ENCODE measurements around the gene EPS8L1.

The EPS8L1 gene

DNA sequence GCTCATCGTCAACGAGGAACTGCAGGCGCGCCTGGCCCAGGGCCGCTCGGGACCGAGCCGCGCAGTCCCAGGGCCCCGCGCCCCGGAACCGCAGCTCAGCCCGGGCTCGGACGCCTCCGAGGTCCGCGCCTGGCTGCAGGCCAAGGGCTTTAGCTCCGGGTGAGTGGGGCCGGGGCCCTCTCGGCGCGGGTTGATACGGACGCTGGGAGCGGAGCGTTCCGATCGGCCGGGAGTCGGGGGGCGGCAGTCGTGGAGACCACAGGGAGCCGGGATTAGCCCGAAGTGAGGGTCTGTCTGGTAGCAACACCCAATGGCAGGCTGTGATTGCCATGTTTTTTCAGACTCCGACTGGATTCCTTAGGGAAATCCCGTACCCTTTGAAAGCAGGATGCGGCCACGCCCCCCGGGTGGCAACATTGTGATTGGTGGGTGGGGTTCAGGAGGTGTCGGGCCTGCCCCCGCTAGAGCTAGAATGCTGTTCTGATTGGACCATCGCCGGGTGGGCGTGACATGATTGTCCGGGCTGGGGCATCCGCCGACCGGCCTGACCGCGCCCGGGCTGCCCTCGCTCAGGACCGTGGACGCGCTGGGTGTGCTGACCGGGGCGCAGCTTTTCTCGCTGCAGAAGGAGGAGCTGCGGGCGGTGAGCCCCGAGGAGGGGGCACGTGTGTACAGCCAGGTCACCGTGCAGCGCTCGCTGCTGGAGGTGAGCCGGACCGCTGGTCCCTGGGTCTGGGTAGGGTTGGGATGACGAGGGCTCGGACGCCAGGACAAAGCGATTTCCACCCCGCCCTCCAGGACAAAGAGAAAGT is 11.3 kb downstream of the EPS8L1 start:
- H3K4me3 ChIP-seq (ENCODE audit: low read length), result peak overlapping the region; percentile 64
- peak; percentile 81 for DNase-seq (ENCODE audit: low read depth)
- TF ChIP-seq, protein P1, sequence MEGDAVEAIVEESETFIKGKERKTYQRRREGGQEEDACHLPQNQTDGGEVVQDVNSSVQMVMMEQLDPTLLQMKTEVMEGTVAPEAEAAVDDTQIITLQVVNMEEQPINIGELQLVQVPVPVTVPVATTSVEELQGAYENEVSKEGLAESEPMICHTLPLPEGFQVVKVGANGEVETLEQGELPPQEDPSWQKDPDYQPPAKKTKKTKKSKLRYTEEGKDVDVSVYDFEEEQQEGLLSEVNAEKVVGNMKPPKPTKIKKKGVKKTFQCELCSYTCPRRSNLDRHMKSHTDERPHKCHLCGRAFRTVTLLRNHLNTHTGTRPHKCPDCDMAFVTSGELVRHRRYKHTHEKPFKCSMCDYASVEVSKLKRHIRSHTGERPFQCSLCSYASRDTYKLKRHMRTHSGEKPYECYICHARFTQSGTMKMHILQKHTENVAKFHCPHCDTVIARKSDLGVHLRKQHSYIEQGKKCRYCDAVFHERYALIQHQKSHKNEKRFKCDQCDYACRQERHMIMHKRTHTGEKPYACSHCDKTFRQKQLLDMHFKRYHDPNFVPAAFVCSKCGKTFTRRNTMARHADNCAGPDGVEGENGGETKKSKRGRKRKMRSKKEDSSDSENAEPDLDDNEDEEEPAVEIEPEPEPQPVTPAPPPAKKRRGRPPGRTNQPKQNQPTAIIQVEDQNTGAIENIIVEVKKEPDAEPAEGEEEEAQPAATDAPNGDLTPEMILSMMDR (conservative IDR thresholded peaks at IDR 0.05; ENCODE audit: low read depth, low read length), result no peak

DNA sequence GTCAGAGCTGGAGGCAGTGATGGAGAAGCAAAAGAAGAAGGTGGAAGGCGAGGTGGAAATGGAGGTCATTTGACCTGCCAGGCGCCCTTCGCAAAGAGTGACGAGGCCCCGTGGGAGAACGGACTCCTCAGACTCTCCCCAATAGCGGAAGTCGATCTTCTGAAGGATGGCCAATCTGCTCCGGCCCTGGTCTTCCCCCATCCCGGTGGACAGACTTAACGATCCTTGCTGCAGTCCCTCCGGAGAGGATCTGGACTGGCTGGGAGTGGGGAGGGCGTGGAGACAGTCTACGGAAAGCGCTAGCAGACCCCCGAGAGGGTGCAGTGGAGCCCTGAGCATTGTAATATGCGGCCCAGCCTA is 11.9 kb downstream of the EPS8L1 start:
- TF ChIP-seq, protein P1 (conservative IDR thresholded peaks at IDR 0.05; ENCODE audit: low read depth, low read length), result no peak
- H3K4me3 ChIP-seq (ENCODE audit: low read length), result peak overlapping the region; percentile 64
- DNase-seq (ENCODE audit: low read depth), result no peak

DNA sequence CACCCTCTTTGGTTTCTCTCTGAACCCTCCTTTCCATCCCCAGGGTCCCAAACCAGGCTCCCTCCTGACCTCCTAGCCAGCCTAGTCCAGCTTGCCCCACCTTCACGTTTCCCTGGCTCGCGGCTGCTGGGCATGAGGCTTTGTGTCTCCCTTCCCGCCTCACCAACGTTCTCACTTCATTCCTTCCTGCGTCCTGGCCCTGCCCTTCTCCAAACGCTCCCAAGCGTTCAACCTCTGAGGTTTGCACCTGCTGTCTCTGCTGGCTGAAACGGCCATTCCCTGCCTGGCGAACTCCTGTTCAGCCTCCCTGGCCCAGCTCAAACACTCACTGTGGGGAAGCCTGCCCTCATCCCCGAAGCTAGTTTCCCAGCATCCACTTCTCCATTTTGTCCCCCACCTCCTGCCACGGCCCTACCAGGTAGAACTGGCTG is 12.4 kb downstream of the EPS8L1 start:
- DNase-seq (ENCODE audit: low read depth), result no peak
- TF ChIP-seq, protein P1 (conservative IDR thresholded peaks at IDR 0.05; ENCODE audit: low read depth, low read length), result no peak
- H3K4me3 ChIP-seq (ENCODE audit: low read length), result no peak overlapping the region

DNA sequence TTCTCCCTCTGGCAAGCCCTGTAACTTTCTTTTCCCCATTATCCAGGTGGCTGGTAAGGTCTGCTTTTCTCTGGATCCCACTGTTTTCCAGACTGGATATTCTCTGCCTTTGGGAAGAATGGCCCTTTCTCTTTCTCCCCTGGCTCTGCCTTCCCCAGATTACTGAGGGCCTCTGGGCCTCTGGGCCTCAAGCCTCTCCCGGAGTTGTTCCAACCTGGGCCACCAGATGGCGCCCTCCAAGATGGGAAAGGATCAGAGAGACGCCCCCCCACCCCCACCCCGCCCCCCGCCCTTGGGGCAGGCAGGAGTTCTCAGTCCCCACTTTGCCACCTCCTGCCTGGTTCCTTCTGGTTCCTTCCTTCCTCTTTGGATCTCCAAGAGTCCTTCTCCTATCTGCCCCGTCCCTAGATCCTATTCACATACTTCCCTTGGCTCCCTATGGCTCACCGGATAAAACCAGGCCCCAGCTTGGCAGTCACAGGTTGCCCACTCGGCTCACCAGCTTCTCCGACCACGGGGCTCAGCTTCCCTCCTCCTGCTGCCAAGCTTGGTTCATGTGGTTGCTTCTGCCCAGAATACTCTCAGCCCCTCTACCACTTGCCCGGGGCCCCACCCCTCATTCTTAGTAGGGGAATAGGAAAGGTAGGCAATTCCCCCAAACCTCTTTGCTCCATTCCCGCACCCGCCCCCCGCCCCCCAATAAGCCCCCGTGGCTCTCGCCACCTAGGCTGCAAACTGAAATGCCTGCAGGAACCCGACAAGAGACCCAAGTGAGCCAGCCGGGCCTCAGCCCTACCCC is 13.1 kb downstream of the EPS8L1 start:
- no peak for DNase-seq (ENCODE audit: low read depth)
- H3K4me3 ChIP-seq (ENCODE audit: low read length), result no peak overlapping the region
- TF ChIP-seq, protein P1 (conservative IDR thresholded peaks at IDR 0.05; ENCODE audit: low read depth, low read length), result peak; percentile 68

DNA sequence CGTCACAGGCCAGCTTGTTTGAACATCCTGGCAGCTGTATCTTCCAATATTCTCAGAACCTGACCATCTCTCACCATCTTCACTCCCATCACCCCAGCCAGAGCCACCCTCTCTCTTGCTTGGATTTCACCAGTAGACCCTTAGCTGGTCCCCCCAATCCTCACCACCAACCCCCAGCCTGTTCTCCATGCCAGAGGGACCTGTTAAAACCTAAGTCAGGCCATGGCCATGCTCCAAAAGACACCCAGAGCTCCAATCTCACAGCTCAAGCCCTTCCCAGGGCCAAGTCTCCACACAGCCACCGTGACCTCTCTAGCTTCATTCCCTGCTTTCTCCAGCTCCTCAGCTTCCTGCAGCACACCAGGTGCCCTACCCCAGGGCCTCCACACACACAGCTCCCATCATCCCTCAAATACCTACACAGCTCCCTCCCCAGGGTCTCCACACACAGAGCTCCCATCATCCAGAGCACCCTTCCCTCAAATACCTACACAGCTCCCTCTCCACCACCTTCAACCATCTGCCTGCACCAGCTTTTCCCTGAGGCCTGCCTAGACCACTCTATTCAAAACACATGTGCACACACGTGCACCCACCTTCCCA is 13.8 kb downstream of the EPS8L1 start:
- DNase-seq (ENCODE audit: low read depth), result no peak
- H3K4me3 ChIP-seq (ENCODE audit: low read length), result no peak overlapping the region
- TF ChIP-seq, protein P1 (conservative IDR thresholded peaks at IDR 0.05; ENCODE audit: low read depth, low read length), result no peak

DNA sequence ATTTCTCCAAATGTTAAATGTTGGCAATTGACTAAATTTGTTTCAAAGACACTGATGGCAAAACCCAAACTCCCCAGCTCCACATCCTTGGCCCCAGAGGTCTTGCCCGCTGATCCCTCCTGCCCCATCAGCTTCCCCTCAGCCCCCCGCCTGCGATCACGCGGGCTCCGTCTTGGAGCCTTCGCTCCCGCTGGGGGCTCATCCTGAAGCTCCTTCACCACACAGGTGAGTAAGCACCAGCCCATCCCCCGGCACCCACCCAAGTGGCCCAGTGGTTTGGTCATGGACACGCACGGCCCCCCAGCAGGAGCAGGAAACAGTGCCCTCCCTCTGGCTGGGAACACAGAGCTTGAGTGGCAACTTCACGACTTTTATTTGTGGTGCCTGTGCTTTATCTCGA is 14.9 kb downstream of the EPS8L1 start:
- TF ChIP-seq, protein P1 (conservative IDR thresholded peaks at IDR 0.05; ENCODE audit: low read depth, low read length), result no peak
- DNase-seq (ENCODE audit: low read depth), result no peak
- no peak overlapping the region for H3K4me3 ChIP-seq (ENCODE audit: low read length)

Measured in retinal pigment epithelial cell (primary cell).